HG03439 (cell line): Measurements from ENCODE around the gene TMEM37.

Source experiments
- ATAC-seq: cut with Tn5 transposase; IDR thresholded peaks from one replicate; pipeline ENCODE4 v1.9.1; 2021; ENCODE audit warnings: mild to moderate bottlenecking, moderate library complexity; ENCODE audit not compliant: unreplicated experiment

Gene TMEM37

GRCh38 chr2:119449521-119449920, 17.9 kb downstream of the TMEM37 start:
- ATAC-seq = no peak

- no peak for ATAC-seq
Observed at GRCh38 chr2:119451336-119452050, 19.8 kb downstream of the TMEM37 start.

- ATAC-seq = no peak
Observed at GRCh38 chr2:119453972-119454593, 22.4 kb downstream of the TMEM37 start.

GRCh38 chr2:119455066-119455718, 23.5 kb downstream of the TMEM37 start:
- ATAC-seq = no peak

- no peak for ATAC-seq
Observed at GRCh38 chr2:119460076-119460475, 28.4 kb downstream of the TMEM37 start.

GRCh38 chr2:119461811-119462210, 30.2 kb downstream of the TMEM37 start:
- no peak for ATAC-seq

GRCh38 chr2:119462574-119462973, 30.9 kb downstream of the TMEM37 start:
- no peak for ATAC-seq

GRCh38 chr2:119463136-119463535, 31.5 kb downstream of the TMEM37 start:
- no peak for ATAC-seq

- ATAC-seq = no peak
Observed at GRCh38 chr2:119463990-119464389, 32.3 kb downstream of the TMEM37 start.

- no peak for ATAC-seq
Observed at GRCh38 chr2:119464981-119465380, 33.3 kb downstream of the TMEM37 start.

- ATAC-seq = no peak
Observed at GRCh38 chr2:119465687-119466086, 34.0 kb downstream of the TMEM37 start.

- ATAC-seq = no peak
Observed at GRCh38 chr2:119466373-119466772, 34.7 kb downstream of the TMEM37 start.

- ATAC-seq = no peak
Observed at GRCh38 chr2:119468154-119468955, 36.7 kb downstream of the TMEM37 start.

GRCh38 chr2:119469131-119469530, 37.5 kb downstream of the TMEM37 start:
- ATAC-seq = no peak

- no peak for ATAC-seq
Observed at GRCh38 chr2:119469661-119470297, 38.1 kb downstream of the TMEM37 start.

GRCh38 chr2:119472749-119473148, 41.1 kb downstream of the TMEM37 start:
- no peak for ATAC-seq

- ATAC-seq = no peak
Observed at GRCh38 chr2:119473621-119474370, 42.1 kb downstream of the TMEM37 start.

- no peak for ATAC-seq
Observed at GRCh38 chr2:119474371-119475224, 42.9 kb downstream of the TMEM37 start.

- ATAC-seq = no peak
Observed at GRCh38 chr2:119475225-119475856, 43.7 kb downstream of the TMEM37 start.
